ENCODE data around the gene KCNH1. TPM values are rescaled to one million over a fixed set of nuclear protein-coding genes. Genes with fewer than 3 reads are reported as not detected.

KCNH1 gene
- polyA plus RNA-seq, 1 of the 3 experiments (the other 2 are of a cell fraction): 0.08 TPM

- no peaks in the 10 kb centered on the region for H3K9me2 ChIP-seq
- no peak overlapping the region for H3K4me2 ChIP-seq
- no peaks in the 10 kb centered on the region for H3K9me3 ChIP-seq
- H3K36me3 ChIP-seq (replicated peaks in 1 of 2; ENCODE audit: control insufficient read depth in 1 of 2, insufficient read depth in 2 of 2, low read length in 1 of 2): no peaks in the 10 kb centered on the region
- H4K20me1 ChIP-seq (ENCODE audit: insufficient read depth): no peaks in the 10 kb centered on the region
- no peak overlapping the region for H3K9ac ChIP-seq
- H3F3A ChIP-seq (replicated peaks; ENCODE audit: insufficient read depth): no peaks in the 10 kb centered on the region
- POLR2A ChIA-PET: no interaction called here
- no peak overlapping the region for H3K27ac ChIP-seq (ENCODE audit: low read depth in 2 of 2, low read length in 1 of 2)
- H3K27me3 ChIP-seq (ENCODE audit: insufficient read depth): no peaks in the 10 kb centered on the region
- CTCF ChIA-PET: no interaction called here
- DNase-seq: no peak
- WGBS (ENCODE audit: low lambda C conversion rate): 41% methylated on average over 5 of the region's 5 CpGs
- TF ChIP-seq MEF2A (IDR thresholded peaks at IDR 0.05; ENCODE audit: borderline replicate concordance, low read depth) (no peak), FOSL2 (IDR thresholded peaks at IDR 0.05; ENCODE audit: borderline replicate concordance, low read depth) (no peak), YY1 (IDR thresholded peaks at IDR 0.05; ENCODE audit: low read depth) (no peak), GATA2 (CRISPR knock-in tag; IDR thresholded peaks at IDR 0.05) (no peak), RCOR1 (IDR thresholded peaks at IDR 0.05; ENCODE audit: low read length) (no peak), USF1 (IDR thresholded peaks at IDR 0.05; ENCODE audit: borderline replicate concordance, low read depth) (no peak), NRF1 (IDR thresholded peaks at IDR 0.05; ENCODE audit: low read depth, low read length) (no peak), RXRA (IDR thresholded peaks at IDR 0.05; ENCODE audit: borderline replicate concordance, low read depth) (no peak)
- H2AFZ ChIP-seq (ENCODE audit: low read depth): no peak overlapping the region
- H3K79me2 ChIP-seq (ENCODE audit: insufficient read depth): no peaks in the 10 kb centered on the region
- H3K4me3 ChIP-seq (ENCODE audit: low read depth in 2 of 2, low read length in 1 of 2): no peak overlapping the region
- H3K4me1 ChIP-seq (ENCODE audit: control insufficient read depth in 1 of 2, insufficient read depth in 2 of 2, low read depth in 1 of 2, low read length in 1 of 2): no peaks in the 10 kb centered on the region; a peak in 1 of 4 replicates
Measured at GRCh38 chr1:211018690-211019089, 115.3 kb downstream of the KCNH1 start.

GRCh38 chr1:211017075-211017718, 116.8 kb downstream of the KCNH1 start:
- Histone ChIP-seq H3K36me3 (replicated peaks in 1 of 2; ENCODE audit: control insufficient read depth in 1 of 2, insufficient read depth in 2 of 2, low read length in 1 of 2) (no peaks in the 10 kb centered on the region), H3K27me3 (ENCODE audit: insufficient read depth) (no peaks in the 10 kb centered on the region), H3K4me2 (no peak overlapping the region), H3K4me1 (ENCODE audit: control insufficient read depth in 1 of 2, insufficient read depth in 2 of 2, low read depth in 1 of 2, low read length in 1 of 2) (no peaks in the 10 kb centered on the region; a peak in 1 of 4 replicates), H3K79me2 (ENCODE audit: insufficient read depth) (no peaks in the 10 kb centered on the region), H3K27ac (ENCODE audit: low read depth in 2 of 2, low read length in 1 of 2) (no peak overlapping the region), H3K9me3 (no peaks in the 10 kb centered on the region), H3K9ac (no peak overlapping the region), H2AFZ (ENCODE audit: low read depth) (no peak overlapping the region), H3K9me2 (no peaks in the 10 kb centered on the region), H3F3A (replicated peaks; ENCODE audit: insufficient read depth) (no peaks in the 10 kb centered on the region), H4K20me1 (ENCODE audit: insufficient read depth) (no peaks in the 10 kb centered on the region), H3K4me3 (ENCODE audit: low read depth in 2 of 2, low read length in 1 of 2) (no peak overlapping the region)
- POLR2A ChIA-PET: no interaction called here
- CTCF ChIA-PET: interaction anchor here (0.9 to 1.8 kb wide), 2 partner anchors 117 to 610 kb away, joined by 3 to 5 read pairs; partner anchors contain the start of gene KCNH1
- no peak for DNase-seq
- 53% methylated on average over 6 of the region's 6 CpGs for WGBS (ENCODE audit: low lambda C conversion rate)
- TF ChIP-seq CHD2 (IDR thresholded peaks at IDR 0.05; ENCODE audit: low read length, partially characterized antibody) (no peak), USF2 (IDR thresholded peaks at IDR 0.05; ENCODE audit: borderline replicate concordance, low read depth, low read length) (no peak), MEF2A (IDR thresholded peaks at IDR 0.05; ENCODE audit: borderline replicate concordance, low read depth) (no peak), USF1 (IDR thresholded peaks at IDR 0.05; ENCODE audit: borderline replicate concordance, low read depth) (no peak), JUND (IDR thresholded peaks at IDR 0.05) (no peak), TCF12 (IDR thresholded peaks at IDR 0.05) (no peak), ELF1 (IDR thresholded peaks at IDR 0.05) (no peak), IRF3 (IDR thresholded peaks at IDR 0.05; ENCODE audit: low read depth, low read length) (no peak), NFIC (IDR thresholded peaks at IDR 0.05; ENCODE audit: borderline replicate concordance) (no peak), RAD21 (IDR thresholded peaks at IDR 0.05; ENCODE audit: low read length) (no peak), GATA2 (CRISPR knock-in tag; IDR thresholded peaks at IDR 0.05) (no peak), EZH2phosphoT487 (IDR thresholded peaks at IDR 0.05; ENCODE audit: borderline replicate concordance, low read depth) (no peak), FOXJ3 (CRISPR knock-in tag; IDR thresholded peaks at IDR 0.05) (no peak), POLR2AphosphoS5 (IDR thresholded peaks at IDR 0.05; ENCODE audit: low read depth, low read length) (no peak), REST (IDR thresholded peaks at IDR 0.05; ENCODE audit: low read depth, low read length) (no peak), RFX5 (IDR thresholded peaks at IDR 0.05; ENCODE audit: low read length) (no peak), FOXM1 (IDR thresholded peaks at IDR 0.05; ENCODE audit: low read depth) (no peak)
